ENCODE data around the gene GP1BB.

GP1BB gene

DNA sequence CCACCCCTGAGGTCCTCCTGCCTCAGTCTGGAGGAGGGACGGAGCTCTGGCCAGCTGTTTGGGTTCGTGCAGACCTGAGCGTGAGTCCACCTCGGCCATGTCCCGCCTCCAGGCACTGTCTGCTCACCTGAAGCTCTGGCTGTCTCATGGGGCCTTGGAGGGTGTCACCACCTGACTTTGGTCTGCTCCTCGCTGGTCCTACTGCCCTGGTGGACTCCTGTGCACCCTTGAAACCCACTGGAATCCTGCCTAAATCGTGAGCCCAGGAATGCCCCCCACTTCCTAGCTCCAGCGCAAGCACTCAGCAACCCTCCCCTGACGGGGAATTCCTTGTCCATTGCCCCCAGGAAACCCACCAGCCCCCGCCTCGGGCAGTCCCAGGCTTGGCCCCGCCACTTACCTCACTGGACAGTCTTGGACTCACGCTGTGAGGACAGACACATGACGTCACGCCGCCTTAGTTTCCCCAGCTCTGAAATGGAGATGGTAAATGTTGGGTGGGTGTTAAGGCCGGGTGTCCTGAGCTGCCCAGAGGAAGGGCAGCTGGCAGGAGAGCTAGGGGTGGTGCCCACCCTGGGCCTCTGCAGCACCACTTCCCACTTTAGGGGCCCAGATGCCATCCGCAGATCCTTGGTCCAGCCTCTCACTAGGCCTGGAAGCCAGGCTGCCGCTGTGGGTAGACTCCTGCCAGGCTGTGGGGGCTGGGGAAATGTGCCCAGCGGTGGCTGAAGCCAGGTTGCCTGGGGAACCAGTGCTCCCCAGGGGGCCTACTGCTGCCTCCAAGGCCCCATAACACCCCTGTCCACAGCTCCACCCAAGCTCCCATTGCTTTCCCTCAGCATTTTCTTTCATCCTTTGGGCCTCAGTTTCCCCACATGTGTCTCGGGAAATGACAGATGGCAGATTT, 19.1 kb downstream of the GP1BB start:
- no peak for DNase-seq (ENCODE audit: low read depth in 2 of 2)

DNA sequence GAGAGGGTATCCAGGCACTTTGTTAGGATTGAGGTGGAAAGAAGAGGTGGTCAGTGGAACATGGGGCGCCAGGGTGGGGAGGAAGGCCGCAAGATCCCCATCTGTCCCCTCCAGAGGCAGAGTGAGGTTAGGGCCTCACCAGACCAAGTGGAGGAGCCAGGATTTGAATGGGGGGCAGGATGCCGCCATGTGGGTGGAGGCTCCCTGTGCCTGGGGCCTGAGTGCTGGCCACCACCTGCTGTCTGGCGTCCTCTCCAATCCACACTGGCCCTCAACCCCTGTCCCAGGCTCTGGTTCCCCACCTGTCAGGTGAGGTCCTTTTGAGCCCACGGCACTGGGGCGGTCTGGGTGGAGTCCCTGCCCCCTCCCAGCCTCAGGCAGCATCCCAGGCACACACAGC, 19.7 kb downstream of the GP1BB start:
- no peak for DNase-seq (ENCODE audit: low read depth in 2 of 2)

DNA sequence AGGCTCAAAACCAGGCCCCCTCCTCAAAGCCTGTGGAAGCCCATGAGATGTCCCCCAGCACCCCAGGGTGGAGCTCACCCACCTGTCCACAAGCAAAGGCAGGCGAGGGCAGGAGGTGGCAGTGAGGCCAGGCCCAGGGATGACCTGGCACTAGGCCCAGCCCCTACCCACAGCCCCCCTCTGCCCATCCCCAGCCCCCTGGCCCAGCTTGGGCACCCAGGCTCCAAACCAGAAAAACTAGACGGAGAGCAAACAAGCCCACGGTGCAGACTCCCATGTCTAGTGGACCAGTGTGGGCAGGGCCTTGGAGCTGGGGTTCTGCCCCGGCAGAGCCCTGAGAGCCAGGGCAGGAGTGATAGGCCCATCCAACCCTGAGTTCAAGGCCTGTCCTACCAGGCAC, 20.3 kb downstream of the GP1BB start:
- DNase-seq (ENCODE audit: low read depth in 2 of 2) = no peak

DNA sequence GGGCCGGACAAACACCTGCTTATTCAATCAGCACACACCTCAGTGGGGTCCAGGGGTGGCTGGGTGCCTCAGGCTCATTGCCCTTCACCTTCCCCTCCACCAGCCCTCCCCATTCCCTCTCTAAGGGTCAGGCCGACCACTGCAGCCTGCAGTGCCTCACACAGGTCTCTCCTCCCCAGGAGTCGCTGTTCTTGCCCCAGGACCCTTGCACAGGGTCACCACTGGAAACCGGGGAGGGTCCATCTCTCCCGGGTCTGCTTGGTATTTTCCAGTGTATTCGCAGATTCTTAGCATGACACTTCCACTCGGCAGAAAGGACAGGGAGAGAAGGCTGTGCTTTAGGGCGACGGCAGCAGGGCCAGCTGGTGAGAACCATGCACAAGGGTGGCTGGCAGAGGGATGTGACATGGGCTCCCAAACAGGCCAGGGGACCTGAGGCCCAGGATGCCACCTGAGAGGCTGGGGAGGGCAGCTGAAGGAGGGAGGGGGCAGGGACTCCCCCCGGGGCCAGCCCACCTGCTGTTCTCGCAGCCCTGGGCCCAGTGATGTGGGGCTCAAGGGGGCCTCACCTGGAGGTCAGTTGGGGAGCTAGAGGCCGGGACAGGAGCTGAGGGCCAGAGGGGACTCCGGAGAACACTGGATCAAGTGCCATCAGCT, 21.1 kb downstream of the GP1BB start:
- DNase-seq (ENCODE audit: low read depth in 2 of 2) = no peak

DNA sequence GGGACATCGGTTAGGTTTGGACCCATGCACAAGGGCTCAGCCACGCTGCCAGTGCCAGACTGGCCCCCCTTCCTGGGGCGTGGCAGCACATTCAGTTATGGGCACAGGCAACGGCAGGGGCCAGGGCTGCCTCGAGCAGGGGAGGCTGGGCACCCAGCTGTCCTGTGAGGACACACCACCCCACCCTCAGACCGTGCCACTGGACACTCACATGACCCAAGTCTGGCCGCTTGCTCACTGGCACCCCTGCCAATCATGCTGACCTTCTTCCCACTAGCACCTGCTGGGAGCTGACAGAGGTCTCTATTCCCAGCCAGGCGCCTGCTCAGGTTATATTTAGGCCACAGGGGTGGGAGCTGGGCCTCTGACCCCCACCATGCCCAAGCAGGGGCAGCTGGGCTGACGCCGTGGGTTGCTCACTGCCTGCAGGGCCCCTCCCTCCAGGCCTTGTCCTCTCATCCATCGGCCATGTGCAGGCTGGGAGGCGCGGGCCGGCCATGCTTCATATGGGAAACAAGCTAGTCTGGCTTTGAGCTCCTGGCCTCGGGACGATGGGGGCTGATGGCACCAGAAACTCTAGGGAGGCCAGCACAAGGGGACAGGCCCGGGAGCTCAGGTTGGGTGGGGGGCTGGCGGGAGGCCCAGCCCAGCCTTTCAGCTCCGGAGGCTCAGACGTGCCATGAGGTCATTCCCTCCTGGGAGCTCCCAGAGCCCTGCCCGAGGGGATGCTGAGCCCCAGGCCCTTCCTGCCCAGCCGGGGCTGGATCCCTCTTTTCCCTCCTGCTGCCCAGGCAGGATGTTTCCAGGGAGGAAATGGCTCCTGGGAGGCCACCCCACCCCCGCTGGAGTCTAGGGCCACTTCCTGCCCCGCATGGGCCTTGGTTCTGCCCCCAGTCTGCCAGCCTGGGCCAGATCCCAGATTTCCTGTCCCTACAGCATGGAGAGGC, 22.1 kb downstream of the GP1BB start:
- no peak for DNase-seq (ENCODE audit: low read depth in 2 of 2)

DNA sequence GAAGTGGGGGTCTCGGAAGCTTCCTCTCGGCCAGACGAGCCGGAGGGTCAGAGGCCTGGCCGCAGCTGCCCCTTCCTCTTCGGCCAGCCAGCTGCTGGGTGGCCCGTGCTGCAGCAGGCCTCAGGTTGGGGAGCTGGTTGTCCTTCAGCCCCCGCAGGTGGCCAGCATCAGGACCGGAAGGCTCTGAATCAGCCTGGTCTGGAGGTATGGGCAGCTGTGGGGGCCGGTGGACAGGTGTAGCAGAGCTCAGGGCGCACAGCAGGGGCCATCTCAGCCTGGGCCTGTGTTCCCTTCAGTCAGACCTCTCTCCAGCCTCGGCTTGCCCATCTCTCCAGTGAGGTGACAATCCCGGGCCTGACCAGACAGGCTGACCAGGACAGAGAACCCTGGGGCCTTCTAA, 23.4 kb downstream of the GP1BB start:
- no peak for DNase-seq (ENCODE audit: low read depth in 2 of 2)

DNA sequence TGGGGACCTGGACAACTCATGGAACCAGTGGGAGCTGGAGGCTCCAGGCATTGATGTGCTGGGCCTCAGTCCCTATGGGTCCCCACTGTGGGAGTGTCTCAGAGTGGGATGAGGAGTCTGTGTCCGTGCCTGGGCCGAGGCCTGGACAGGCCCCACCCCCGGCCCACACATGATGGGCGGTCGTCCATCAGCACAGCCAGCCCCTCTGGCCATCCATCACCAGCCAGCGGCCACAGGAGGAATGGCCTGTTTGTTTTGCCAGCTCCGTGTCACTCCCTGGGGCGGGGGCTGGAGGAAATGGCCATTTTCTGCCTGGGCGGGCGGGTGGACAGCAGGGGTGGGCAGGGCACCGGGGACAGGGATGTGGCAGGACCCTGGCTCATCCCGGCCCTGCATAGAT, 24.2 kb downstream of the GP1BB start:
- DNase-seq (ENCODE audit: low read depth in 2 of 2) = no peak

DNA sequence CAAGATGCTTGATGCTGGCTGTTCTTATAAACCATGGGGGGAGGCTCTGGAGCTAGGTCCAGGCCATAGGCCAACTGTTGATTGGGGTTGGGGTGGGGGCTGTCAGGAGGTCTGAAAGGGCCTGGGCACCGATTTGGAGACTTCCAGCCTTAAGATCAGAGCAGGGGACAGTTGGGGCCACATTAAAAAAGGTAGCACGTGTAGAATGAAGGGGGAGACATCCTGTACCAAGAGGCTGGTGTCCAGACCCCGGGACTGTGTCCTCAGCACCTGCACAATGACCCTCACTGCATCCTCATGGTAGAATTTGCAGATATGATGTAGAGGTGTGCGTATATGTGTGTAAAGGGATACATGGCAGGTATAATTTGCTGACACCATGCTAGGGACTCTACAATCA, 24.8 kb downstream of the GP1BB start:
- no peak for DNase-seq (ENCODE audit: low read depth in 2 of 2)

DNA sequence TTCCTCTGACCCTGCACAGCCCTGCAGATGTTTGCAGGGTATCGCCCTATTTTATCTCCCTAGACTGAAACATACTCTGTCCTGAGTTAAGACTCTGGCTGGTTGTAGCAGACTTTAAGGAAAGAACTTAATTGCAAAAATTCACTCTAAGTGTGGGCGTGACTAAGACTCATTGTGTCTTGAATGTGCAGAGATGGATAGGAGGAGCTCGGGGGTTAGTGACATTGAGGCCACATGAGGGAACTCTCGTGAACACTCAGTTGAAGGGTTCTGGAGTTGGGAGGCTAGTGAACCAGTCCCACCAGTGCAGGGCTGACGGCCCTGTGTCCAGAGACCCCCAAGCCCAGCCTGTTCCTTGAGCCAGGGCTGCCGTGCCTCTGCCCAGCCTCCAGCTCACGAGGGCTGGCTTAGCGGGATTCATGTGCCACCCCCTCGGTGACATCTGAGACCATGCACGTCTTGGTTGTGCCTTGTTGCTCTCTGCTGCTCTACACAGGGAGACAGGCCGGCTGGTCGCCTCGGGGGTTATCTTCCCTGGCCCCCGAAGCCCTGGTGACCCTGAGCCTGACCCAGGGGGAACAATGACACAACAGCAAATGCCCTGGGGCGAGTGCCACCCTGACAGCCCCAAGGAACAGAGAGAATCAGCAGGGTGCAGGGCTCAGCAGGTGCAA, 25.8 kb downstream of the GP1BB start:
- DNase-seq (ENCODE audit: low read depth in 2 of 2) = no peak

DNA sequence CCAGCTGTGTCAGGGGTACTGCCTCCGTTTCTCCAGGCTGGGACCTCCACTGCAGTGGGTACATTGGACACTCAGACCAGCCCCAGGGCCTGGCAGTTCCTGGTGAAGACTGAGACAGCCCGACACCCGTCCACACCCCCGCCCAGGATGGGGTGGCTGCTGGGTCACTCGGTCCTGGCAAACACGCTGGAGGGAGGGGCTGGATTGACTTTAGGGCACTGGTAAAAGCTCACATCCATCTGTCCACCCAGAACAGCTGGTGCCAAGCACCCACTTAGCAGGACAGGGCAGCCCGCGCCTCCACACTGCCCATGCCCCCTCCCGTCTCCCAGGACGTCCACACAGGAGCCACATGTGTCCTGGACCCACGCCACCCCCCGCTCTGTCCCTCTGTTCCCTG, 26.5 kb downstream of the GP1BB start:
- DNase-seq (ENCODE audit: low read depth in 2 of 2) = no peak

DNA sequence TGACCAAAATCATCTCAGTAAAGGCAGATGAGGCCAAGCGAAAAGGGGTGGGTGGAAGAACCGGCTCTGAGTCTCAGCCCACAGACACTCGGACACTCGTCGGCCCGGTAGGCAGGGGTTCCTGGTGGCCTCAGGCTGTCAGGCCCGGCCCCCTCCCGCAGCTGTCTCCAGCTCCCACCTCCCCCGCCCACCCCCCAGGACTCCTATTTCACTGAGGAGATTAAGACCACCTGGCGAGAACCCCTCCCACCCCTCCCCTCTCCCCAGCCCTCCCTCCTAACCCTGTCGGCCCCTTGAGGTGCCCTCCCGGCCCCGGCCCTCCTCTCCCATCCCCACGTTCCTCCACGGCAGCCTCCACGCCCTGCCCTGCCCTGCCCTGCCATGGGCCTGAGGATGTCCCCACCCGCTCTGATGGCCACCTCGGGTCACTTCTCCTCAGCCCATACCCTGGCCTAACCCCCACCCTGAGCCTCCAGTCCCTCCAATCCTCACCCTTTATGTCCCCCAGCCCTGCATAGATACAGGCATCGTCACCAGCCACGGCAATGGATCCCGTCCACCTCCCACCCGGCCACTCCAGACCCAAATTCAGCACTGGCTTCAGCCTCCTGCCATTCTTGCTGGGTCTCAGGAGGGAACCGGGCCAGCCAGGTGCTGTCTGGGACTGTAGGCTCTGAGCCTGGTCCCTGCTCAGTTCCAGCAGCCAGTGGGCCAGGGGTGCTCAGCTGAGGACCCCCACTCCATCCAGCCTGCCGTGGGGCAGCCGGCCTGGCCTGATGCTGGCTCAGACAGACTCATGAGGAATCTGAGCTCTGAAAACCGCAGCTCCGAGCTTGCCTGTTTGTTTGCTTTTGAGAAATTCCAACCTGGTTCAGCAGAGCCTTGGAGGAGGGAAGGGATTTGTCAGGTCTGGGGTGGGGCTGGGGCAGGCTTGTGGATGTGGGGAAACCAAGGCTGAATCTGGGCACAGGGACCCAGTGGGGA, 27.5 kb downstream of the GP1BB start:
- no peak for DNase-seq (ENCODE audit: low read depth in 2 of 2)

DNA sequence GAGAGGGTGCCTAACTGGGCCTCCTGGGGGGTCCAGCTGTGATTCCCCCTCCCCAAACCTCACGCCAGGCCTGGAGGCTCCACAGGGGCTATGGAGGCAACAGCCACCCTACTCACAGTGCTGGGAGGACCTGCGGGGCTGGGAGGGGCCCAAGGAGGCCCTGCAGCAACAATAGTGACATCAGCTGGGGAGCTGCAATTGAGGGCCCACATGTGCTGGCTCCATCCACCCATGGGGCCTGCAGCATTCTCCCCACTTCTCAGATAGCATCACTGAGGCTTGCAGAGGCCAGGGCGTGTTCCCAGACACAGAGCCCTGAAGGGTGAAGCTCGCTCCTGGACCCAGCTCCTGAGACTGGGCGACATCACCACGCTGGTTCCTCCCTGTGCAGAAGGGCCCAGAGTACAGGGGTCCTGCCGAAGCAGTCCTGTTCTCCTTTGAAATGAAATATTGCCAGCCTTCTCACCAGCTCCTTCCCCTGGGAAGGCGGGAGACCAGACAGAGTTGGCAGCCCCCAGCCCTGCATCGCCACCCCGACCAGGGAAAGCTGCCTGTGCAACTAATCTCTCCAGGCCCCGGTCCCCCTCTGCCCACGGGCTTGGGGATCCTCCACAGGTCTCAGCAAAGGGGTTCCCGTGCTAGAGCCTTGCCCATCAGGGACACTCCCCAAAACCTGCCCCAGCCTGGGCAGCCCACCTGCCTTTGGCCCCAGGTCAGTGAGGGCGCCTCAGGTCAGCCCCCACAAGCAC, 28.3 kb downstream of the GP1BB start:
- no peak for DNase-seq (ENCODE audit: low read depth in 2 of 2)

DNA sequence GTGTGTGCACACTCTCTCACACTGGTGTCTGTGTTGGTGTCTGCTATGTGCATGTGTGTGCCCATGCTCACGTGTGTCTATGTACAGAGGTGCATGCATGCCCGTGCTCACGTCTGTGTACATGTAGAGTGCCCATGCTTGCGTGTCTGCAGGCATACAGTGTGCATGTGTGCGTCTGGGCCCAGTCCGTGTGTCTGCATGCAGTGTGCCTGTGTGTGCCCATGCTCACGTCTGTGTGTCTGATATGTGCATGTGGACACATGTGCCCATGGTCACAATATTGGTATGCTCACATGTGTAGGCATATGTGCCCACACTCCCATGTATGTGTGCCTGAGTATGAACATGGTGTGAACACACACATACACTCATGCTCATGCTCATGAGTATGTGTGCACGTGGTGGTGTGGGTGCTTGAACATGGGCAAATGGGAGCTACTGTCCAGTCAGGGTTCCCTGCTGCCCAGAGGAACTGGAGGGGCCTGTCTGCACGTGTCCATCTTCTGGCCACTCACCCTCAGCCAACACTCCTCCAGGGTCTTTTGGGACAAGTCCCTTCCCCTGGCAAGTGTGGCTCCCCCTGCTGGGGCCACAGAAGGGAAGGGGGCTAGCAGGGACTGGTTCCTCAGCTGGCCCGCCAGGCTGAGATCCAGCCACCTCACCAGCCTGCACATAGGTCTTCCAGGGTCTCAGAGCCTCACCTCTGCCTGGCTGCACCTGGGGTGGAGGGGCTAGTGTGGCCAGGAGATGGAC, 29.9 kb downstream of the GP1BB start:
- DNase-seq (ENCODE audit: low read depth in 2 of 2) = no peak

DNA sequence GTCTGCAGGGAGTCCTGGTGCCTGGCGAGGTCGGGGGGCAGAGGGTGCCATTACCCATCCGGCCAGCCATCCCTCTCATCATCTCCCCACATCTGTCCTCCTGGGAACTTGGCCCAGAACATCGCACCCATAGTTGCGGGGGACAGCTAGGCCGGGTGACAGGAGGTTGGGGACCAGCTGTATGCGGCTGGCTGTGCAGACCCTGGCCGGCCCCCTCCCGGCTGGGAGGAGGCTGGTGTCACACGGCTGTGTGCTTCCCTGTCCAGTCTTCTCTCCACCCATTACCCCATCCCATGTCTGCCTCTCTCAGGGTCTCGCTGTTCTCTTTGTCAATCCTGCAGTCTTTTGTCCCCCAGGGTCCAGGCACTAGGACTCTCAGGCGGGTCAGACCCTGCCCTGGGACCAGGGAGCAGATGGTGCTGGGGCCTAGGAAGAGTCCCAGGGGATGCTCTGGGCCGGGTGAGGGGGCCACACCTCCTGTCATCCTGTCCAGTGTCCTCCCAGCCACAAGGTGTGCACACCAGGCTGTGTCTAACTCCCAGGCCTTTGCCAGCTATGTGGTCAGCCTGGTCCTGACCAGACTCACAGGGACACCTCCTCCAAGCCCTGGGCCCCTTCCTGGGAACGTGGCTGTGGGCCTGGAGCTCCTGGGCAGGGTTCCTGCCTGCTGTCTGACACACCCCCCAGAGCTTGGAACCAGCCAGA, 30.8 kb downstream of the GP1BB start:
- DNase-seq (ENCODE audit: low read depth in 2 of 2) = no peak

DNA sequence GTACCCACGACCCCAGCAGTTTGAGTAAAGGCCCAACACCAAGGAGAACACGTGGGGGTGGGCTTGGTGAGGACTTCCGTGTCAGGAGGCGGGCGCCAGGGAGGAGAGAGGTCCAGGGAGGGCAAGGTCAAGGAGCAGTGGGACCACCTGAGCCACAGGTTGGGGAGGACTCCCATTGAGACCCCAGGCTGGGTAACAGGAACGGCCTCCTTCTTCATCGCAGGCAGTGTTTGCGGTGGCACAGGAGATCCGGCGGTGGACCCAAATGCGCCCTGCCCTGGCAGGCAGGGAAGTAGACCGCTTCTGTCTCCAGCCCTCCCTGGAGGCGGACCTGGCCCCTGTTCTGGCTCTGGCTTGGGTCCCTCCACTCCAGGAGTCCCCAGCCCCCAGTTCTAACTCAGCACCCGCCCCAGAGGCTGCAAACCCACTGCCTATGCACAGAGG, 31.4 kb downstream of the GP1BB start:
- DNase-seq (ENCODE audit: low read depth in 2 of 2) = no peak

DNA sequence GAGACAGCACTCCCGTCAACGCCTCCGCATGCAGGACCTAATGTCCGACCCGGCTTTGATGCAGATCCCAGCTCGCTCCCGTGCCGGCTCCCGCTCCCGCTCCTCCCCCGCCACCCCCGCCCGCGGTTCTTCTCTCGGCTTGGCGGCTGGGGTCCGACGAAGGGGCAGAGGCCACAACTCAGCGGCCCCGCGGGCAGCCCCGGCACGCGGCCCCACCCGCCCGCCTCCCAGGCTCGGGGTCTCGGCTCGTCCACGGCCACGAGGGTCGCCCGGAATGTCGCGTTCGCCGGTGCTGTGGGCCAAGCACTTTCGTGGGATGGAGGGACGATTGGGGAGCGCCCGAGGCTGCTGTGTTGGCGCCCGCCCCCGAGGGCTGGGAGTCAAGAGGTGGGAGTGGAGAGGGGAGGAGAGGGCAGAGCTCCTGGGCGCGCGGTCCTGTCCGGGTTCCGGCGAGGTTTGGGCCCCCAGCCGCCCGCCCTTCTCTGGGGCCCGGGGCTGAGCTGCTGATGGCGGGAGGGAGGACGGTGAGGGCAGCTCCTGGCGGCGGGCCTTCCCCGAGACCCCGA, 31.9 kb downstream of the GP1BB start:
- DNase-seq (ENCODE audit: low read depth in 2 of 2) = no peak

DNA sequence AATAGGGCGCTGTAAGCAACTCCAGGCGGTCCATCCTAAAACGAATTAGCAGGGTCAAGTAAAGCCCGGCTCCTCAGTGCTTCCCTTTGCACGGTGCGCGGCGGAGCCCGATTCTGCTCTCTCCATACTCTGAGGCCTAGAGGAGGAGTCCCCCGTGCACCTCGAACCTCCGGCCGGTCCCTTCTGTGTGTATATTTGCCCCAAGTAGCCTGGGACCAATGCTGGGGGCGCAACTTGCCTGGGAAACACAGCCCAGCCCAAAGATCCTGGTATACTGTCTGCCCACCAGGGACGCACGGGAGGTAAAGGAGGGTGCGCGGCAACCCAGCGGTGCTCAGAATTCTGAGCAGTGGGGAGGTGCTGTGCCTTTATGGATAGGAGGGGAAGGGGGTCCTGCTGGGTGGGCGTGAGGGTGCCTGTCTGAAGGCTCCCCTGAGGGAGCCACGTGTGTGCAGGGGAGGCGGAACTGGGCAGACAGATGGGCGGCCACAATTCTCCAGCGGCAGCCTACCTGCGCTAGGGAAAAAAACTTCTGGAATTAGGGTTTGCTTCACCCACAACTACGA, 32.5 kb downstream of the GP1BB start:
- DNase-seq (ENCODE audit: low read depth in 2 of 2) = no peak
